HG03045 (cell line): ENCODE data around the gene HYAL4.
"Not testable (repeated sequence)": the region's sequence is repeated elsewhere in the genome, so short reads cannot be mapped to it uniquely, and the experiment has no call there.

Experiments used
- ATAC-seq: cut with Tn5 transposase; IDR thresholded peaks from one replicate; pipeline ENCODE4 v1.9.1; 2021; ENCODE audit warnings: mild to moderate bottlenecking, moderate library complexity; ENCODE audit not compliant: unreplicated experiment

Gene HYAL4

DNA sequence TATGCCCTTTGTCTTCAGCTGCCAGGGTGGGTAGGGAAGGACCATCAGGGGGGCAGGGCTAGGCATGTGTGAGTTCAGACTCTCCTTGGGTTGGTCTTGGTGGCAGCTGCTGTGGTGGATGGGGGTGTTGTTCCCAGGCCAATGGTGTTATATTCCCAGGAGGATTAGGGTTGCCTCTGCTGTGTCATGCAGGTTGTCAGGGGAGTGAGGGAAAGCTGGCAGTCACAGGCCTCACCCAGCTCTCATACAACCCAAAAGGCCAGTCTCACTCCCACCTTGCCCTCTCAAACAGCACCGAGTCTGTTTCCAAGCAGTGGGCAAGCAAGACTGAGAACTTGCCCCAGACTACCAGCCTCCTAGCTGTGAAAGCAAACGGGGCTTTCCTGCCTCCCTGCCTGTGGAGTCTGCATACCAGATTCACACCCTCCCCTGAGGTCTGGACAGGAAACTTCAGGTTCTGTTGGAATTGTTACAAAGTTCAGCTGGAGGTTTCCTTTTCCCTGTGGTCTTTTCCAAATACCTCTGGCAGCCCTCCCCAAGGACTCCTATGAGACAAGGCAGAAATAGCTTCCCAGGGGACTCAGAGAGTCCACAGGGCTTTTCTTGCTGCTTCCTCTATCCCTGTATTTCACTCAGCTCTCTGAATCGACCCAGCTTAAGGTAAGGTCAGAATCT, 1.4 kb downstream of the HYAL4 start:
- ATAC-seq: no peak

DNA sequence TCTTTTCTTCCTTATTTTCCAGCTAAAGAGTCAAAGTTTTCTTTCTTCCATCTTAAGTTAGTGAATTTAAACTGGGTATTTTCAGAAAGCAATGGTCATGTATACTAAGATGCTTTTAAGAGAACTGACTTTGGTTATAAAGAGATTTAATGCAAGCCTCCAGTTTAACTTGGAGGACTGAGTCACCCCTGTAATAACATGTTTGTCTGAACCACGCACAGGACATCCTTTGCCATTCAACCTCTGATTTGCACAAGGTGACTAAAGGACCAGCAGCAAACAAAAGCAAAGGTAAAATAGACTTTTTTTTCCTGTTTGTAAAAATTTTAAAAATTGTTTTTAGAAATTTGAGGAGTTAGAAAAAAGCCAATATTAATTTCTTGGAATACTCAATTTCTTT, 2.9 kb downstream of the HYAL4 start:
- no peak for ATAC-seq

DNA sequence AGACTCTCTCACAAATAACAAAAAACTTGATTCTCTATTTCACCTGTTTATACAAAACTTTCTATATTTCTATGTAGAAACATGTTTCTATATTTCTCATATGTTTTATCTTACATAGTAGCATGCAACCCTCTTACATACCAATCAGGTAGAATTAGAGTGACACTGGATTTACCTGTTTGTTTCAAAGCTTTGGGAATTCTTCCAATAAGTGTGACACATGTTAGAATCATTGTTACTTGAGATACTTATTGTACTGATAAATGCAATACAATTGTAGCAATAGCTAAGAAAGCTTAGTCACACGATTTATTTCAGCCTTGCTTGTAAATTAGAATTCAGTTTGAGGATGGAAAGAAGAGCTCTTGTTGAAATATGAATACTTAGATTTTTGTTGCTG, 4.9 kb downstream of the HYAL4 start:
- ATAC-seq: no peak

DNA sequence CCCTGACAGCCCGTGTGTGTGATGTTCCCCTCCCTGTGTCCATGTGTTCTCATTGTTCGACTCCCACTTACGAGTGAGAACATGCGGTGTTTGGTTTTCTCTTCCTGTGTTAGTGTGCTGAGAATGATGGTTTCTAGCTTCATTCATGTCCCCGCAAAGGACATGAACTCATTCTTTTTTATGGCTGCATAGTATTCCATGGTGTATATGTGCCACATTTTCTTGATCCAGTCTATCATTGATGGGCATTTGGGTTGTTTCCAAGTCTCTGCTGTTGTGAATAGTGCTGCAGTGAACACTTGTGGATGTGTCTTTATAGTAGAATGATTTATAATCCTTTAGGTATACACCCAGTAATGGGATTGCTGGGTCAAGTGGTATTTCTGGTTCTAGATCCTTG, 6.4 kb downstream of the HYAL4 start:
- not testable (repeated sequence) for ATAC-seq

DNA sequence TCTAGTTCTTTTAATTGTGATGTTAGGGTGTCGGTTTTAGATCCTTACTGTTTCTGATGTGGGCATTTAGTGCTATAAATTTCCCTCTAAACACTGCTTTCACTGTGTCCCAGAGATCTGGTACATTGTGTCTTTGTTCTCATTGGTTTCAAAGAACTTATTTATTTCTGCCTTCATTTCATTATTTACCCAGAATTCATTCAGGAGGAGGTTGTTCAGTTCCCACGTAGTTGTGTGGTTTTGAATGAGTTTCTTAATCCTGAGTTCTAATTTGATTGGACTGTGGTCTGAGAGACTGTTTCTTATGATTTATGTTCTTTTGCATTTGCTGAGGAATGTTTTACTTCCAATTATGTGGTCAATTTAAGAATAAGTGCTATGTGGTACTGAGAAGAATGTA, 9.3 kb downstream of the HYAL4 start:
- ATAC-seq: not testable (repeated sequence)

DNA sequence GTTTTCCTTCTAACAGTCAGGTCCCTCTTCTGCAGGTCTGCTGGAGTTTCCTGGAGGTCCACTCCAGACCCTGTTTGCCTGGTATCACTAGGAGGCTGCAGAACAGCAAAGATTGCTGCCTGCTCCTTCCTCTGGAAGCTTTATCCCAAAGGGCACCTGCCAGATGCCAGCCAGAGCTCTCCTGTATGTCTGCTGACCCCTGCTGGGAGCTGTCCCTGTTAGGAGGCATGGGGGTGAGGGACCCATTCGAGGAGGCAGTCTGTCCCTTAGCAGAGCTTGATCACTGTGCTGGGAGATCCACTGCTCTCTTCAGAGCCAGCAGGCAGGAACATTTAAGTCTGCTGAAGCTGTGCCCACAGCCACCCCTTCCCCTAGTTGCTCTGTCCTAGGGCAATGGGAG, 11.5 kb downstream of the HYAL4 start:
- not testable (repeated sequence) for ATAC-seq

DNA sequence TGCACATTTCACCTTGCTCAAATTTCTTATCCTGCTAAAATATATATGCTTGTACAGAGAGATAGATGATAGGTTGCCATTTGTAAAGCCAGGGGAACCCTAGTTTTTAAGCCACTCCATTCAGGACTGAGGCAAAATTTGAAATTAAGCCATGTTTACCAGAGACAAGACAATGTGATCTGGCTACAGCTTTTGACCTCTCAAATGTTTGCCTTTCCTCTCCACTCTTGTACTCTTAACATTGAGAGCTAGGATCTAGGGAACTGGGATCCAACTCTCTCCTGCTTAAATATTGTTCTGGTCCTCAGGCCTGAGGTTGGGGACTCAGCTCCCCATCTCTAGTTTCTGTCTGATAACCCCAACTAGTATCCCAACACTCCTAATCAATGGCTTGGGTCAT, 15.9 kb downstream of the HYAL4 start:
- no peak for ATAC-seq

DNA sequence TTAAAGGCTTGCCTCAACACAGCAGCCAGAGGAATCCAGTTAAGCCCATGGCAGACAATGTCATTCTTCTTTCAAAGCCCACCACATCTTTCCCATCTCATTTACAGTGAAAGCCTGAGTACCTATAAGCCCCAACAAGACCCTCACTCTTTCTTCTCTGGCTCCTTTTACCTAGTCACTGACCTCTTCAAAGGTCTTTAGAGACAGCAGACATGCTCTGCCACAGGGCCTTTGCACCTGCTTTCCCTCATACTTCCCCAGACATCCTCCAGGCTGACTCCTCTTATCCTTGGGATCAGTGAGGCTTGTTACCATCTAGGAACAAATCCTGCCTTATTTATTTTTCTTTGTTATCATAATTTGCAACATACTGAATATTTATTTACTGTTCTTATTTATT, 17.8 kb downstream of the HYAL4 start:
- no peak for ATAC-seq

DNA sequence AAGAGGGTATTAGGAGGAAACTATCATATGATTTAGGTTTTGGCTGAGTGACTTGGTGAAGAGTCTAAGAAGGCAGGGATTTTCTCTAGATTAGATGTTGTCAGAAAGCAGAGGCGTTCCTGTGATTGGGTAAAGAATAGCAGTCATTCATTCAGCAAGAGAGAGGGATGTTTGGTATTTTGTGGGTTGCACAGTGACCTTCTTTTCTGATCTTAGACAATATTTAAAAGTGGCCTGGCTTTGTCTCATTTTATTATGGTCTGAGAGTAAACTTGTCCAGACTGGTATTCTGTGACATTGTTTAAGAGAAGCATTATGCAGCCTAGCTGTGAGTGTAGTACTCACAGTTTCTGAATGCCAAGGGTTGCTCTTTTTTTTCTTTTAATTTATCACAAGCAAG, 18.5 kb downstream of the HYAL4 start:
- no peak for ATAC-seq

DNA sequence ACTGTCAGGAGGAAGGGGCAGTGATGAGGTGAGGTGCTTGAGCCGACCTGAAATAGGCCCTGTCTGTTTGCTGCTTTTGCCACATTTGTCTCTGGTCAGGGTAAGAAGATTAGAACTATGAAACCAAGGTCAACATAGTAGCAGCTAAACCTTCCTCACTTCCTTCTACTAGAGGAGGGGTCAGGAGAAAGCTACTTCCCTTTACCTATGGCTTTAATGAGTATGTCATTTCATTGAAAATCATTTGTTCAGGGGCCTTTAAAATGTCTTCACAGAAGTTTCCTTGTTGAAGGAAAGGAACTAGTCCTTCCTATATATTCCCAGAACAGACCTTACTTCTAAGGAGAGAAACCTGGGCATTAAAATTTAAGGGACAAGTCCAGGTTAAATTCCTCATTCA, 19.0 kb downstream of the HYAL4 start:
- ATAC-seq: no peak

DNA sequence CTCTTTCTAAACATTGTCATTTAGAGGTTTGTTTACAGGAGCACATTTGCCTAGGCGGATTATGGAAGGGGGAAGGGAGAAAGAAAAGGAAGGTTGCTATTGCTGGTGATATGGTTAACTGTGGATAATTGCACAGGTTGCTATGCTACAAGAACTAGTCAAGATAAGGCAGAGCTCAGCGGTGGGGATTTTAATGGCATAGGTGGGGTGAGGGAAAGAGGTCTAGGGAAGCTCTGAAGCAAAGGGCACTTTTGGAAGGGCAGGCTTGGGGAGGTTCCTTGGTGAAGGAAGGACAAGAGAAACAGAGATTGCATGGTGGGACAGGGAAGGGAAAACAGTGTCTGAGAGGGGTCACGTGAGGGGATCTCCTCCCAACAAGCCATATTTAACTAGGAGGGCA, 19.5 kb downstream of the HYAL4 start:
- no peak for ATAC-seq

DNA sequence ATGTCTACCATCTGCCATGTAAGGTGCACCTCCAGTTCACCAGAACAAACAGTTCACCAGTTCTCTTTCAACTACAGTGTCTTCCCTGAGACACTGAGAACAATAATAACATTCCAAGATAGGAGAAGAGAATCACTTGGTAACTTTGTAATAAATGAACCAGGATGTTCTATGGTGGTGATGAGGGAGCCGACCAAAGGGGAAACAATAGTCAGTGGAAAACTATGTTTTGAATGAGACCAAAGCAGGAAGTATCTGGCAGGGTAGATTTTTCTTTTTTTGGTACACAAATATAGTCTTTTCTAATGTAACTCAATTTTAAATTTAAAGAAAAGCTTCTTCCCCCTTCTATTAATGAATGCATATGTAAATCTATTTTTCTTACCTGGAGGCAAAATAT, 20.0 kb downstream of the HYAL4 start:
- ATAC-seq: no peak

DNA sequence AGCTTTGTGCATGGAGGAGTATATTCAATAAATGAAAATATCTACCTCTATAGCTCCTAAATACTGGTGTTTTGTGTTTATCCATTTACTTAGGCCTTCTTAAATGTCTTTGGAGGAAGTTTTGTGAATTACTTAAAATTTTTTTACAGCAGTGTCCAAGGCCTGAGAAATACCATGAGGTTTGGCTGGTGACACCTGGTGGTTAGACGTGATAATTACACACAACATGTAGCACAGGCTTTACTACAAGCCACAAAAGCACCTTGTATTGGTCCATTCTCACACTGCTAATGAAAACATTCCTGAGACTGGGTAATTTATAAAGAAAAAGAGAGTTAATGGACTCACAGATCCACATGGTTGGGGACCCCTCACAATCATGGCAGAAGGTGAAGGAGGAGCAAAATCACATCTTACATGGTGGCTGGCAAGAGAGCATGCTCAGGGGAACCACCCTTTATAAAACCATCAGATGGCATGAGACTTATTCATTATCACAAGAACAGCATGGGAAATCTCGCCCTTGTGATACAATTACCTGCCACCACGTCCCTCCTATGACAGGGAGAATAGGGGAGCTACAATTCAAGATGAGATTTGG, 20.6 kb downstream of the HYAL4 start:
- peak; percentile 87 for ATAC-seq

DNA sequence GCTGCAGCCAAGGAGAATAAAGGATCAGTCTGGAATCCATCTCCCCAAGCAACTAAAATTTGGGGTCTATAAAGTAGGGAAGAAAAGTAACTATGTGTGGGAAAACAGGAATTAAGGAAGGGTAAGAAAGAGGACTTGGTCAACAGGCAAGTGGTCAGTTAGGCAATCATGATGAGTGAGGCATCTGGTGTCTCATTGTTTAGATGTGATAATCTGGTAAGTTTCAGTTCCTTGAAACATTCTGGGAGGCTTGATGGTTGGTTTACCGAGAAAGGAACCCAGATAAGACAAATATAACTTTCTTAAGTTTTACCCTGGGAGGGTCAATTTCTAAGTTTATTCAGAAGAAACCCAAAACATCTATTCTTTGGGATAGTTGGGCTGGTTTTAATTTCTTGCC, 22.3 kb downstream of the HYAL4 start:
- no peak for ATAC-seq

DNA sequence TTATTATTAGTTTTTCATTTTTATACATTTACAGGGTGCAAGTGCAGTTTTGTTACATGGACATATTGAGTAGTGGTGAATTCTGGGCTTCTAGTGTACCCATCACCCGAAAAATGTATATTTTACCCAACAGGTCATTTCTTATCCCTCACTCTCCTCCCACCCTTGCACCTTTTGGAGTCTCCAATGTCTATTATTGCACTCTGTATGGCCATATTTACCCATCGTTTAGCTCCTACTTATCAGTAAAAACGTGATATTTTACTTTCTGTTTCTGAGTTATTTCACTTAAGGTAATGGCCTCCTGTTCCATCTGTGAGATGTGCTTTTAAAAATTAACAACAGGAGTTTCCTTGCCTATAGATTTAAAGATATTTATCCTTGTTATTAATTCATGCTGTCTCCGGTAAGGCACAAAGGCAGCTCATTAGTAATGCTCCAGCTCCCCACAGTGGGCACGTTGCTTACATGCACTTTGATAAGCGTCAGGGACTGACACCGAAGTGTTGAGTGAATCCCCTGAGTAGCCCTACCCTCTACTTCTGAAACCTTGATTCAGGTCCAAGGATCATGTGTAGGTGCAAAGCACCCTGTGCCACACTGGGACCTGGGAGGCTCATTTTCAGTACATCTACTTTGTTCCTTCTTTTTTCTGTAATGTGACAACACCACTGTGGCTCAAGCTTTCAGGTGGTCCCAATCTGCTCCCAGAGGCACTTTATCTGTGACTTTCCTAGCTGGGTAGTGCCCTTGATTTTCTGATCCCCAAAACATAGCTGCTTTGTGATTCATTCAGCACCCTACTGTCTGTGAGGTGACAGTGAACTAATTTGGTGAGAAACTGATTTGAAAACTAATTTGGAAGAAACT, 27.3 kb downstream of the HYAL4 start:
- no peak for ATAC-seq

DNA sequence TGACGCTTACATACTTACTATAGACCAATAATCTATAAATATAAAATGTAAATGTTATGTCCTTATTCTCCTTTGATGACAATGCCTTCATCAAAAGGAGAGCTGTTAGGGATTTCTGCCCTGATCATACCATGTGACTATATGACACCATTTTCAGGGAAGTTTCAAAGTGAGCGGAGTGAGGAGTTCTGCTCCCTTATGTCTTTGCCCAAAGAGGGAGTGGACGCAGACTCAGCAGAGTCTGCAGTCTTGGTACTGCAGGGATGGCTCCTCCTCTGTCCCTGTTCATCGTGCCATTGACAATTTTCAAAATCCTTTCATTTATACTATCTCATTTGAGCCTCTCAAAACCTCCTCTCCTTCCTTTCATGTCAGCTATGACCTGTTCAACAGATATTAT, 27.9 kb downstream of the HYAL4 start:
- no peak for ATAC-seq

DNA sequence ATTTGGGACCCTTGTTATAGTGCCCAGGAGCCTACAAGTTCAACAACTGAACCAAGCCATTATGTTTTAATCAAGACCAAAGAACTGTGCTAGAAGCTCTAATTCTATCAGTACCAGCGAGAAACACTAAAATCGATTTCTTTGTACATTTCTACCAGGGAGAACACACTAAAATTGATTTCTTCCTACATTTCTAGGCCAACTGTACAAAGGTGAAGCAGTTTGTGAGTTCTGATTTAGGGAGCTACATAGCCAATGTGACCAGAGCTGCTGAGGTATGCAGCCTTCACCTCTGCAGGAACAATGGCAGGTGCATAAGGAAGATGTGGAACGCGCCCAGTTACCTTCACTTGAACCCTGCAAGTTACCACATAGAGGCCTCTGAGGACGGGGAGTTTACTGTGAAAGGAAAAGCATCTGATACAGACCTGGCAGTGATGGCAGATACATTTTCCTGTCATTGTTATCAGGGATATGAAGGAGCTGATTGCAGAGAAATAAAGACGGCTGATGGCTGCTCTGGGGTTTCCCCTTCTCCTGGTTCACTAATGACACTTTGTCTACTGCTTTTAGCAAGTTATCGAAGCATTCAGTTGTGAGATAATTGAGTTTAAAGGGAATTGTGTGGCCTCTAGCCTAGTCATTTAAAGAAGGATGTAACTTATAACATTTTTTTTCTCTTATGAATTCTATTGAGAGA, 31.7 kb downstream of the HYAL4 start:
- ATAC-seq: no peak

DNA sequence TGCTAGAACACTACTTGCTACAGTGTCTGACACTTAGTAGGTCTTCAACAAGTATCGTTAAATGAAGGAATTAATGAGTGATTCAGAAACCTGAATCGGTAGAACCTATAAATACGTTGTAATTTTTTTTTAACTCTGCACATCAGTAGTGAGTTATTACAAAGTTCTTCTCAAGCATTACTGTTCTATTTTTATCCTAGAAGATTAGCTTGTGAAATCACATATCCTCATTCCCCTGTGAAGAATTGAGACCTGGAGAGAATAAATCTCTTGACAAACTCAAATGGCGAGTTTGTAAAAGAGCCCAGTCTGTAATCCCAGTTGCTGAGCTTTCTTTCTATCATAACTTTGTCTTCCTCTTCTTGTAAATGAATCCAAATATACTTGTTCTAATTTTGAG, 34.7 kb downstream of the HYAL4 start:
- ATAC-seq: no peak

DNA sequence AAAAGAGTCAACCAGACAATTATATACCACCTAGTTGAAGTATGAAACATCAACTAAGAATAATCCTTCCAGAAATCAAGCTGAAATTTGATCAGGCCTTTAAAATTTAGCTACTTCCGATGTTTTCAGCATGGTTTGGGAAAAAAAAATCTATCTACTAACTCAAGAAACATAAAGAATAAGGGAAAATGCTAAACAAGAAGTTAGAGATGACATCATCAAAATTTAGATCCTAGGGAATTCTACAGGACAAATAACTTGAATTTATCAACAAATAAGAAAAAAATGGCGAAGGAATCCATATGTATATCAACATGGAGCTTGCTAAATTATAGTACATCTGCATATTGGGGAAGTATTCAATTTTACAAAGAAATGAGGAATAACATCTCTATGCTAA, 36.3 kb downstream of the HYAL4 start:
- ATAC-seq: no peak

DNA sequence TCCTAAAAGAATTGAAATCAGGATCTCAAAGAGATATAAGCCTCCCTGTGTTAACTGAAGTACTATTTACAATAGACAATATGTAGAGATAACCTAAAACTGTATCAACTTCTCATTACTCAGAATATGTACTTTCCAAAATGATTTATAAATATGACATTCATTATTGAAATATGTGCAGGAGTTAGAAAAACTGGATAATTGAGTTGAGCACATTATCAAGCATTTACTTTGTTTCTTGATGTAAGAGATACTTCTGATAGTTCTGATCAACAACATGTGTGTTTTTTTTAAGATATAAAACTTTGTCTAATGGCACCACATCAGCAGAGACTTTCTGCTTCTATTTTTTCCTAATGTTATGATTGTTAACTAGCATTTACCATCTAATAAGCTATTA, 38.2 kb downstream of the HYAL4 start:
- no peak for ATAC-seq

DNA sequence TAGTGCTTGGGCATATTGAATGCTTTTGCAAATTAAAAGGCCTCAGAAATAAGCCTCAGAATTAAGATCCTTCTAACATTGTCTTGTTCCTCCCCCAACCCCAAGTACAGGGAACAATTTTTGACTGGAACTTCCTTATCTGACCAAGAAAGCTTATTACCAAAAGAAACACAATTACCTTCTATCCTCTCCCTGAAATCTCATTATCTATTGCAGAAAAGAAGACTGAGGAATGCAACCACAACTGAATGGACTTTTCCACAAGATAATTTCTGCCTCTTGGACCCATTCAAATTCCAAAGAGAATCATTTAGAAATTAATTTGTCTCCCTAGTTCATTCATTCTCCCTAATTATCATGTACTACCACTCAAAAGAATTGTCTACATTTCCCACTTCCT, 43.2 kb downstream of the HYAL4 start:
- ATAC-seq: no peak

DNA sequence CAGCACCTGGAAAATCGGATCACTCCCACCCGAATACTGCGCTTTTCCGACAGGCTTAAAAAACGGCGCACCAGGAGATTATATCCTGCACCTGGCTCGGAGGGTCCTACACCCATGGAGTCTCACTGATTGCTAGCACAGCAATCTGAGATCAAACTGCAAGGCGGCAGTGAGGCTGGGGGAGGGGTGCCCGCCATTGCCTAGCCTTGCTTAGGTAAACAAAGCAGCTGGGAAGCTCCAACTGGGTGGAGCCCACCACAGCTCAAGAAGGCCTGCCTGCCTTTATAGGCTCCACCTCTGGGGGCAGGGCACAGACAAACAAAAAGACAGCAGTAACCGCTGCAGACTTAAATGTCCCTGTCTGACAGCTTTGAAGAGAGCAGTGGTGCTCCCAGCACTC, 49.8 kb downstream of the HYAL4 start:
- not testable (repeated sequence) for ATAC-seq
